ENCODE results near the gene HECTD4.
A peak's percentile ranks its signal among the peaks of the same experiment; 100 is the strongest.
"Not testable (repeated sequence)": the region's sequence is repeated elsewhere in the genome, so short reads cannot be mapped to it uniquely, and the experiment has no call there.

Gene HECTD4

DNA sequence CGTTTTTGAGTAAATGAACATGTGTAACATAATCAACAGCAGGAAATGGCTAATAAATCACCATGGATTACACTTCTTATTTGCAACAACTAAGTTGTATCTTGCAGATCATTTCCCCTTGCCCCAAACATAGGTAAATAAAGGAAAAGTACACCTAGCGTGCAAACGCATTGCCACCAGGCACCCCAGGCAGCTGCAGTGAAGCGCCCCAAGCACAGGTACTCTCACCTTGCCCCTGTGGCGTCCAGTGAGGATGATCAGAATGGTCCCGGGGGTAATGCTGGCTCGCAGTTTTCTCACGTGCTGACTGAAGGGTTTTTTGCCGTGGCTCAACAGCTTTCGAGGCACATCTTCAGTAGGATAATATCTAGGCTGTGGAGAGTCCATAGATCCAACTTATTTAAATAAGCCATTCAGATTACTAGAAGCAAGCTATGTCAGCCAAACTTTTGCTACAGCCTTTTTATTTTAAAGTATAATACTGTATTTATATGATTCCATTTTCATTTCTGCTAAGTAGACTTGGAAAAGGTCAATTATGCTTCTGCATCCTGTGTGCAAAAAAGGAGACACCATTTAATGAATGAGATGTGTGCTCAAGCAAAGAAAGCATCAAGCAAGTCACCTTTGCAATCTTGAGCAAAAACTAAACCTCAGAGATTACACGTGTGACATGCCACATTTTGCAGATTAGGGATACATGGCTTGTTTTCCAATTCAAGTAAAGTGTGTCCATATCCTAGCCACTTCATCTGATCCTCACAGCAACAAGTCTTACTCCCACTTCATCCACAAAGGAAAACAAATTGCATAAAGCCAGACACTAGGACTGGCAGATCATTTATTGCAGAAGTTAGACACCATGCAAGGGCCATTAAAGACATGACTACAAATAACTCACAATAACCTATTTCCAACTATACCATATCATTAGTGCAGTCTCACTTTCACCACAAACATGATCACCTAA lies 24.6 kb upstream of the HECTD4 start:
- DNase-seq, result no peak

DNA sequence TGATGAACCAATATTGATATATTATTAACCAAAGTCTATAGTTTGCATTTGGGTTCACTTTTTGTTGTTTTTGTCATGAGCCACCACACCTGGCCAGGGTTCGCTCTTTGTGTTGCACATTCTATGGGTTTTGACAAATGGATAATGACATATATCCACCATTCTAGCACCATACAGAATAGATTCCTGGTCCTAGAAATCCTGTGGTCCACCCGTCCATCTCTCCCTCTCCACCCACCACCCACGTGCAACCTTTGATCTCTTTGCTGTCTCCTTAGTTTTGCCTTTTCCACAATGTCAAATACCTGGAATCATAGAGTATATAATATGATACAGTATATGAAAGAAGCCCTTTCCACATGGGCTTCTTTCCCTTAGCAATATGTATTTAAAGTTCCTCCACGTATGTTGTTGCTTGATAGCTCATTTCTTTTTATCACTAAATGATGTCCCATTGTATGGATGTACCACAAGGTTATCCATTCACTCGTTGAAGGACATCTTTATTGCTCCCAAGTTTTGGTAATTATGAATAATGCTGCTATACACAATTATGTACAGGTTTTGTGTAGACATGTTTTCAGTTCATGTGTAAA lies 19.8 kb upstream of the HECTD4 start:
- no peak for DNase-seq

DNA sequence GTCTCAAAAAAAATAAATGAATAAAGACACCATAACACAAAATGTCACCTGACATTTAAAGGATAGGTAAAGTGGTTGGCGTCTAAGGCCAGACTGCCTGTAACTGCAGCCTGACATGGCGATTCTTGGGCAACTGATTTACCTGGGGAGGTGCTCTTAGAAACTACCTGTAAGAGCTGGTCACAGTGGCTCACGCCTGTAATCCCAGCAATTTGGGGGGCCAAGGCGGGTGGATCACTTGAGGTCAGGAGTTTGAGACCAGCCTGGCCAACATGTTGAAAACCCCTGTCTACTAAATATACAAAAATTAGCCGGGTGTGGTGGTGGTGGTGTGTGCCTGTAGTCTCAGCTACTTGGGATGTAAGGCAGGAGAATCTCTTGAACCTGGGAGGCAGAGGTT lies 18.8 kb upstream of the HECTD4 start:
- DNase-seq, result no peak

DNA sequence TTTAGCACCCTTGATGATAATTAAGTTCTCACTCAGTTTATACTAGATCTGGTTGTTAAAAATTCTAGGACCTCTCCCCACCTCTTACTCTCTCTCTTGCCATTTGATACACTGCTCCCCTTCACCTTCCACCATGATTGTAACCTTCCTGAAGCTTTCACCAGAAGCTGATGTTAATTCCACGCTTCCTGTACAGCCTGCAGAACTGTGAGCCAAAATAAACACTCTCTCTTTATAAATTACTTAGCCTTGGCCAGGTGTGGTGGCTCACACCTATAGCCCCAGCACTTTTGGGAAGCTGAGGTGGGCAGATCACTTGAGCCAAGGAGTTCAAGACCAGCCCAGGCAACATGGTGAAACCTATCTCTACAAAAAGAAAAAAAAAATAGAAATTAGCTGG lies 11.1 kb upstream of the HECTD4 start:
- DNase-seq, result no peak

DNA sequence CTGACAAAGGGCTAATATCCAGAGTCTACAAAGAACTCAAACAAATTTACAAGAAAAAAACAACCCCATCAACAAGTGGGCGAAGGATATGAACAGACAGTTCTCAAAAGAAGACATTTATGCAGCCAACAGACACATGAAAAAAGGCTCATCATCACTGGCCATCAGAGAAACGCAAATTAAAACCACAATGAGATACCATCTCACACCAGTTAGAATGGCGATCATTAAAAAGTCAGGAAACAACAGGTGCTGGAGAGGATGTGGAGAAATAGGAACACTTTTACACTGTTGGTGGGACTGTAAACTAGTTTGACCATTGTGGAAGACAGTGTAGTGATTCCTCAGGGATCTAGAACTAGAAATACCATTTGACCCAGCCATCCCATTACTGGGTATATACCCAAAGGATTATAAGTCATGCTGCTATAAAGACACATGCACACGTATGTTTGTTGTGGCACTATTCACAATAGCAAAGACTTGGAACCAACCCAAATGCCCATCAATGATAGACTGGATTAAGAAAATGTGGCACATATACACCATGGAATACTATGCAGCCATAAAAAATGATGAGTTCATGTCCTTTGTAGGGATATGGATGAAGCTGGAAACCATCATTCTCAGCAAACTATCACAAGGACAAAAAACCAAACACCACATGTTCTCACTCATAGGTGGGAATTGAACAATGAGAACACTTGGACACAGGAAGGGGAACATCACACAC lies 7.9 kb upstream of the HECTD4 start:
- DNase-seq, result not testable (repeated sequence)

DNA sequence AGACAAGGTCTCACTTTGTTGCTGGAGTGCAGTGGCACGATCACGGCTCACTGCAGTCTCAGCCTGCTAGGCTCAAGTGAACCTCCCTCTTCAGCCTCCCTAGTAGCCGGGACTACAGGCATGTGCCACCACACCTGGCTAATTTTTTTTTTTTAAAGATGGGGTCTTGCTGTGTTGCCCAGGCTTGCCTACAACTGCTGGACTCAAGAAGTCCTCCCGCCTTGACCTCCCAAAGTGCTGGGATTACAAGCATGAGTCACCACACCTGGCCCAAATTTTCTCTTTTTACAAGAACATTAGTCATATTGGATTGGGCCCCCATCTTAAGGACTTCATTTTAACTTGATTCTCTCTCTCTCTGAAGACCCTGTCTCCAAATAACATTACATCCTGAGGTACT lies 7.0 kb upstream of the HECTD4 start:
- no peak for DNase-seq

DNA sequence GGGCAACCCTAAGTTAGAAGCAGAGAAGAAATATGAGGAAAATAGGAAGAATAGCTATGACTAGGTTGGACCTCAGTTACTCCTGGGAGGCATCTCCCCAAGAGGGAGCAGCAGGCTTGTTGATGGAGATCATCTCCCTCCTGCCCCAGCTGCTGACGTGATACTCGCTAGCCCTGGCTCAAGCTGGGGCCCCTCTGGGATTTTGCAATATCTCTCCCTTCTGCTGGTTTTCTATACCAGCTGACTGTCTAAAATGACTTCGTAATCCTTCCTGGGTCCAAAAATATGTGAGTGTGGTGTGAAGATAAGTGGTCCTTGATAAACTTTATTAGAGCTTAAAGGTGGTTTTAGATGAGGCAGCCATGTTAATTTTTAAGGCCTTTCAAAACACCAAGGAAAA lies 4.5 kb upstream of the HECTD4 start:
- no peak for DNase-seq

DNA sequence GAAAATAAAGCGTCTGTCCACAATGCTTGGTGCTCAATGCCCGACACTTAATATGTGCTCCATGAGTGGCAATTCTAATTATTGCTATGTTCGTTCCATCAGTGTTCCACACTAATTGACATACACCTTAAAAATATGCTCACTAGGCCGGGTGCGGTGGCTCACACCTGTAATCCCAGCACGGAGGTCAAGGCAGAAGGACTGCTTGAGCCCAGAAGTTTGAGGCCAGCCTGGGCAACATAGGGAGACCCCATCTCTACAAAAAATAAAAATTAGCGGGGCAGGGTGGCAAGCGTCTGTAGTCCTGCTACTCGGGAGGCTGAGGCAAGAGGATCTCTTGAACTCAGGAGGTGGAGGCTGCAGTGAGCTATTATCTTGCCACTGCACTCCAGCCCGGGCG lies 635 bp upstream of the HECTD4 start:
- DNase-seq, result no peak

DNA sequence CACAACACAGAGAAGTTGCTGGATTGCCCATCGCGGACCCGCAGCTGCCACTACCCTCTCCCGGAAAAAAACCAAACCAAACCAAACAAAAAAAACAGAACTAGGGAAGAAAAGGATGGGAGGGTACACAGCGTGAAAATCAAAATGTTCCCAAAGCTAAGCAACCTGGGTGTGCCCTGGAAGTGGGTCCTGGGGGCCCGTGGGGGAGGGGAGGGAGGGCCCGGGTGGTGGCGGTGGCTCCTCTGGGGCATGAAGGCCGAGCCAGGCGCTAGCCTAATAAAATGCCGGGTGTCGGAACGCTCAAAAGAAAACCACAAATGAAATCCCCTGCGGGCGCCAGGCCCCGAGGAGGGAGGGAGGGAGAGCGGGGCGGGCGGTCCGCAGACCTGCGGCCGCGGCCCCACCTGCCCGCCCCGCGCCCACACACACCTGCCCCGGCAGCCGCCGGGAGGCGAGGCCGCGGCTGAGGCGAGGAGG lies 787 bp downstream of the HECTD4 start:
- DNase-seq, result peak; percentile 7

DNA sequence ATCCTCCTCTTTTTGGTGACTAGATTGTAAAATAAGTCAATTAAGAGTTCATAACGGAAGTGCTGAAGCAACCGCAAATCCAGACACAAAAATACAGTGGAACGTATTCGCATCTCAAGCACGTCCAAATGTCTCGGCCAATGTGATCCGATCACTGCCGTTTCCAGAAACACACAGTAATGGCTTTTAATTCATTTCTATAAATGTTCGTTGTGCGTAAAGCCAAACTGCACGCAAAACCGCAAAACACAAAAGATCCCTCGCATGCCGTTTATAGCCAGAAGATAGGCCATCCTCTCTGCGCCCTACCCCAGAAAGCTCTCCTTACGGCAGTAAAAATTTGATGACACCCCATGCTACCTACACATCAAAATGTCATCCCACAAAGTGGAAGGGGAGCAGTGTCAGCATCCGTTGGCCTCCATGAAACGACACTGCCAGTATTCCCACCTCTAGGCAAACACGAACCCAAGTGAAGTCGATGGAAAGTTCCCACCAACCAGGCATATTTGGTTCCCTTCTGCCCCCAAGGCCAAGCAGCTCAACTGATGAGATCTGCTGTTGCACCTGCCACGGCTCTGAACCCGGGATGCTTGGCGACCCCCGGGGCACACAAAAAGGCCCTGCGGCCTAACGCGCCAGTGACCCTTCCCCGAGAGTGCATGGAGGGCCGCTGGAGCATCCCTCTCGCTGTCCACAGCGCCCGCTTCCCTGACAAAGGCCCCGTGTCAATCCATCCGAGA lies 1.4 kb downstream of the HECTD4 start:
- no peak for DNase-seq

DNA sequence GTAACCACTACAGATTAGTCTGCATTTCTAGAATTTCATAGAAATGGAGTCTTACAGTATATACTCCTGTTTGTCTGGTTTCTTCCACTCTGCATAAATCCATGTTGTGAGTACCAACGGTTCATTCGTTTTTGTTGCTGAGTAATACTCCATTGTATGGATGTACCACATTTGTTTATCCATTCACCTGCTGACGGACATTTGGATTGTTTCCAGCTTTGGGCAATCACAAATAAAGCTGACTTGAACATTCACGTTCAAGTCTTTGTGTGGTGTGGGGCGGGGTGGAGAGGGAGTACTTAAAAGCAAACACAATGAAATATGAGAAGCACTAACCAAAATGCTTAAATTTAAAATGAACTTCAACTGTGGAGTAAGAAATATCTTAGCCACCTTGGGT lies 7.1 kb downstream of the HECTD4 start:
- no peak for DNase-seq

DNA sequence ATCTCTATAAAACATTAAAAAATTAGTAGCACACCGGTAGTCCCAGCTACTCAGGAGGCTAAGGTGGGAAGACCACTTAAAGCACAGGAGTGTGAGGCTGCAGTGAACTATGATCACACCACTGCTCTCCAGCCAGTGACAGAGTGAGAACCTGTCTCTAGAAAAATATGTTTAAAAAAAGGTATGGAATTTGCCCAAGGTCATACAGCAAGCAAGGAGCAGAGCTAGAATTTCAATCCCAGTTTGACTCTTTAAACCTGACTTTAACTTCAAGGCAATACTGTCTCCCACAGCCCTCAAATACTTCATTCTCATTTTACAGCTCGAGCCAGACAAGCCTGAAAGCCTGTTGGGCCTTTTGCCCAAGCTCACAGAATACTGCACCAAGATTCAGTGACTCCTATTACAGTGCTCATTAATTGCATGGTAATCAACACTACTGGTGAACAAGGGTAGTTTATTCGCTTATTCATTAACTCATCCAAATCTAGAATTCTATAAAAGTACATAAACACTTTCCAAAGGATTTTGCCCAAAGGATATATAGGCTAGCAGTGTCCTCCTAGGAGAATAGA lies 8.0 kb downstream of the HECTD4 start:
- no peak for DNase-seq

DNA sequence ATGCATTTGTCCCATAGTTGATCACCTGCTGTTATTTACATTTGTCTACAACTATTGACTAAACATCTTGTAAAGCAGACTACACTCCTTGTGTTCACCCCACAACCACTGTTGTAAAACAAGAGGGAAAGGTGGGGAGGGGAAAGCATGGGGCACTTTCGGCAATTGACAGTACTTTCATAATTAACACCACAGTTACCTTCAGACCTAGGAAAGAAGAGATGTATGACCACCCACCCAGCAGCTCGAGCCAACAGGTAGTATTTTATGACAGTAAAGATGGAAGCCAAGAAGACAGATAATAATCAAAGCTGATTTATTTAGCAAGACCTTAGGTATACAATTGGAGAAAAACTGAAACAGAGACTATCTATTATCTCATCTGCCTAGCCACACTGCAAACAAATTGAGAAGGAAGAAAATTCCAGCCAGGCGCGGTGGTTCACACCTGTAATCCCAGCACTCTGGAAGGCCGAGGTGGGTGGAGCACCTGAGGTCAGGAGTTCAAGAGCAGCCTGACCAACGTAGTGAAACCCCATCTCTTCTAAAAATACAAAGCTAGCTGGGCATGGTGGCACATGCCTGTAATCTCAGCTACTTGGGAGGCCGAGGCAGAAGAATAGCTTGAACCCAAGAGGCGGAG lies 11.2 kb downstream of the HECTD4 start:
- DNase-seq, result no peak

DNA sequence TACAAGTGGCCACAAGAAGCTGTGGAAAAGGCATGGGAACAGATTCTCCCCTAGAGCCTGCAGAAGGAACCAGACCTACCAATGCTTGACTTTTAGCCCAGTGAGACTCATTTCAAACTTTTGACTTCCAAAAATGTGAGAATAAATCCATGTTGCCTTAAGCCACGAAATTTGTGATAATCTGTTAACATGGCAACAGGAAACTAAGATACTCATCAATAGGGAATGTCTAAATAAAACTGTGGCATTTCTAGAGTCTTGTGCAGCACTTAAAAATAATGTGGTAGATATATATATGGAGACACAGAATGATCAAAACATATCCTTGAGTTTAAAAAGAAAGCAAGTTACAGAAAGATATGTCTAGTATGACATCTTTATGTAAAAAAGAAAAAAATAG lies 12.0 kb downstream of the HECTD4 start:
- no peak for DNase-seq

DNA sequence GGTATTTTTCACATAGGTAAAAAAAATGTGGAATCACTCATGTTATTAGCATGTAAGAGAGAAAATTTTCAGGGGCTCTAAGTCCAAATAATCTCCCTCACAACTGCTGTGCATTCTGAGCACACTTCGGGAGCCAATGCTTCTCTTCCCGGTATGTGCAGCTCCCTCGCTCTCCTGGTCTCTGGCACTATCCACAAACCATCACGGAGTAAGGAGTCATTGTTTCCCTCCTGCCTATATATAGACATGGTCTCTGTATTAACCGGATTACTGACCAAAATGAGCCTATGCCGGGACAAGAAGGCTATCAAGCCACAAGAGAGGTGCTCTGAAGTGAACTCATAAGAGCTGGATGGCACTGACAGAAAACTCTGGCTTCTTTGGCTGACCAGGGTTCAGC lies 13.4 kb downstream of the HECTD4 start:
- no peak for DNase-seq

DNA sequence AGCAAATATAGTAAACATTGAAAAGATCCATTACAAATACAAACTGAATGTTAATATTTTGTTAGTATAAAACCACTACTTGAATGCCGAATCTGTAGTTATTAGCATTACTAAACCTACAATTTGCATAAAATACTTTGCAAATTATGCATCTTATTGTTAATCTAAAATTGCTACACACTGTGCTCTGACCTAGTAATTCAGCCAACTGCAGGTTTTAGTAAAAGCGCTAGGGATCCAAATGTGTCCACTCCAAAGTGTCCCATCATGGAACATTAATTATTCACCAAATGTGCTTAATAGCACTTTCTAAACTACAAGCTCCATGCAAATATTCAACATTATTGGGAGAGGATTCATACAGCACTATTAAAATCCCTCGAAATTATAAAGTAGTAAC lies 14.3 kb downstream of the HECTD4 start:
- no peak for DNase-seq

DNA sequence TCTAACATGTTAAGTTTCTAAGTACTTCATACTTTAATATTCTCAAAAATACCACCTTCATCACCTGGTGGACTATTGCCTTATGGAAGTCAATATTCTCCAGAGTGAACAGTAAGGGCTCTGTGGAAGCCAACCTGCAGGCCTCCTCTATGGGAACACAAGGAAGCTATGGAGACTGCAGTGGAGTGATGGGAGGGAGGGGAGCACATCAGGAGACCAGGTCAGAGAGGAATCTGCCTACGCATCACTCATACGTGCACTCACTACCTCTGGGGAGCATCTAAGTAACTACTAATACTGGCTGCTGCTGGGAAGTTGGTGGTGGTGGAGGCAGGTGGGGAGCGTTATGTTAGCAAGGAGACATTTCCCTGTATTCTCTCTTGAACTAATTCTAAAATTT lies 19.9 kb downstream of the HECTD4 start:
- no peak for DNase-seq

DNA sequence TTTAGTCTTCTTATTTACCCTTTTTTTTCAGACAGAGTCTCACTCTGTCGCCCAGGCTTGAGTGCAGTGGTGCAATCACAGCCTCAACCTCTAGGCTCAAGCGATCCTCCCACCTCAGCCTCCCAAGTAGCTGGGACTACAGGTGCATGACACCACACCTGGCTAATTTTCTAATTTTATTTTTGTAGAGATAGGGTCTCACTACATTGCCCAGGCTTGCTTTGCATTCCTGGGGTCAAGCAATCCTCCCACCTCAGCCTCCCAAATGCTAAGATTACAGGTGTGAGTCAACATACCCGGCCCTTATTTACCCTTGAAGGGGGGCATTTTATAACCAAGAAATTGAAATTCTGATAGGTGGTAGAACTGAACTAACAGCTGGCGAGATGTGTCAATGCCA lies 21.0 kb downstream of the HECTD4 start:
- no peak for DNase-seq

DNA sequence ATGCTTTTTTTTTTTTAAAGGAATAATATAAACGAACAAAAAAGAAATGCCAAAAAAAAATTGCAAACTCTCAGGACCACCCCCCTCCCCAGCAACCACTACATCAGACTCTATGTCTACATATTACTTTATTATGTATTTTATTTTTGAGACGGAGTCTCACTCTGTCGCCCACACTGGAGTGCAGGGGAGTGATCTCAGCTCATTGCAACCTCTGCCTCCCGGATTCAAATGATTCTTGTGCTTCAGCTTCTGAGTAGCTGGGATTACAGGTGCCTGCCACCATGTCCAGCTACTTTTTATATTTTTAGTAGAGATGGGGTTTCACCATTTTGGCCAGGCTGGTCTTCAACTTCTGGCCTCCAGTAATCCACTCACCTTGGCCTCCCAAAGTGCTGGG lies 22.9 kb downstream of the HECTD4 start:
- no peak for DNase-seq

DNA sequence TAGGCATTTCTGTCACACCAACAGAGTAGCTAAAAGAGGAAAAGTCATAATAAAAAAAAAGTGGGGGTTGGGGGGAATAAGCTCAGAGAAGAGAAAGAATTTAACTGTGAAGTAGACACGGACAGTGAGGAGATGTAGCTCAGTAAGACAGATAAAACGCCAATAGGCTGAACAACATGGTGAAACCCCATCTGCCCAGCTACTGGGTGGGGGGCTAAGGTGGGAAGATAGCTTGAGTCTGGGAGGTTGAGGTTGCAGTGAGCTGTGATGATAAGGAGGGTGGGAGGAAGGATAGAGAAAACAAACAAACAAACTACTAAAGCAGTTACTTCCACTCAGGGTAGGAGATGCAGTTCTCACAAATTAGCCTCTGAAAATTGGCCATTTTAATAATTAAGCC lies 25.0 kb downstream of the HECTD4 start:
- DNase-seq, result no peak

DNA sequence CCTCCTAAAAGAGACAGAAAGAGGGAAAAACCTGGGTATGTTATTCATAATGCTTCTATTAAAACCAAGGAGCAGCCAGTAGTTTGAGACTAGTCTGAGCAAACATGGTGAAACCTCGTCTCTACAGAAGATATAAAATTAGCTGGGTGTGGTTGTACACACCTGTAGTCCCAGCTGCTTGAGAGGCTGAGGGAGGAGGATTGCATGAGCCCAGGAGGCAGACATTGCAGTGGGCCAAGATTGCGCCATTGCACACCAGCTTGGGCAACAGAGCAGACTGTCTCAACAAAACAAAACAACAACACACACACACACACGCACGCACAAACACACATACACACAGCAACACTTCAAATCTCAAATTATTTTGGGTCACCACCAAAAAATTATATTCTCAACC lies 27.8 kb downstream of the HECTD4 start:
- no peak for DNase-seq

DNA sequence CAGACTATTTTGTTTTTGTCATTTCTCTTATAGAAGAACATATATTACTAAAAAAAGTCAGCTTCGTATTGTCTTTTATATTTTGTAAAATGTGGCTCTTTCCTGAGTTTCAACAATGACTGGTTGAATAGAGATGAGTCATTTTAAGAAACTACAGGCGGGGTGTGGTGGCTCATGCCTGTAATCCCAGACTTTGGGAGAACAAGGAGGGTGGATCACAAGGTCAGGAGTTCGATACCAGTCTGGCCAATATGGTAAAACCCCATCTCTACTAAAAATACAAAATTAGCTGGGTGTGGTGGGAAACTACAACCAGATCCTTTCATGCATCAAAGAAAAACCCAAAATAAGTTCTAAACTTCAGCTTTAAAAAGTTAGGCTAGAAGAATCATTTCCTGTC lies 28.8 kb downstream of the HECTD4 start:
- no peak for DNase-seq

Measured in activated CD4-positive, alpha-beta T cell treated with anti-CD3 and anti-CD28 coated beads, Interleukin-2, amount 50 U/mL, for 1 hour (primary cell).